WTC11 (cell line): Measurements from ENCODE around the gene MIOX. TPM values are rescaled to one million over a fixed set of nuclear protein-coding genes. Genes with fewer than 3 reads are reported as not detected.

Experiments used
- JAZF1 ChIP-seq: fragments of 250-450 bp; sonication (Bioruptor Pico); IDR thresholded peaks from 2 replicates; pipeline ENCODE4 v1.9.0; 2021; ENCODE audit warnings: moderate library complexity, mild to moderate bottlenecking, inconsistent platforms
- NFE2L1 ChIP-seq: sonication (generic); formaldehyde crosslinking; IDR thresholded peaks from 2 replicates; pipeline ENCODE4 v1.8.1; 2023; ENCODE audit warnings: missing genetic modification reagents
- RORB ChIP-seq: fragments of 250-450 bp; sonication (Bioruptor Pico); IDR thresholded peaks from 2 replicates; pipeline ENCODE4 v1.9.0; 2021; ENCODE audit warnings: mild to moderate bottlenecking
- total RNA-seq: library from RNA; stranded (reverse); gene quantifications from 3 replicates; pipeline ENCODE4 v1.2.3, GENCODE V29; 2021

Gene MIOX
- total RNA-seq, 1 experiment from 2014 or later, result 0.33 TPM

DNA sequence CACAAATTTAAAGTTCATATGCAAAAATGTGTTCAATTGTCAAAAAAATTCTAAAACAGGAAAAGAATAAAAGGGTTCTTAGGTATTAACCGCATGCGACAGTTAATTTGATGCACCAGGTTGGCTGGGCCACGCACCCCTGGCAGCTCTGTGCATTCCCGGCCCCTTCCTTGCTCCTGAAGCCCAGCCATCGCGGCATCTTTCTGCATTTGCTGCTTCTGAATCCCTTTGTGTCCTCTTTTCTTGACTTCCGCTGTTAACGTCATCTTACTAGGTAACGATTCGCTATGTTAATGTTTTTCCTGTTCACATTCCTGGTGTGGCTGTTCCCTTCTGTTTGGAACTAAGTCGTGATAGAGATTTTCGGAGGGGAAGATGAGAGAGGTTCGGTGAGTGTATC, 51.1 kb downstream of the MIOX start (continued):
- TF ChIP-seq JAZF1 (CRISPR knock-in tag) (no peak), NFE2L1 (CRISPR knock-in tag) (no peak), RORB (CRISPR knock-in tag) (no peak)

Other genes starting within 250 kb of the MIOX start
- gene TUBGCP6, start 241.8 kb upstream of the MIOX start, total RNA-seq, result 36.3 to 45.4 TPM (median 40.8 TPM) in 3 replicates
- gene HDAC10, start 235.6 kb upstream of the MIOX start, total RNA-seq, result 31.9 to 40.9 TPM (median 38.2 TPM) in 3 replicates
- gene MAPK12, start 225.2 kb upstream of the MIOX start, total RNA-seq, result 26.9 to 31.0 TPM (median 28.8 TPM) in 3 replicates
- 1.4 to 2.3 TPM (median 1.9 TPM) in 3 replicates for gene MAPK11, start 216.5 kb upstream of the MIOX start, total RNA-seq
- gene PLXNB2, start 179.2 kb upstream of the MIOX start, total RNA-seq, result 110 to 113 TPM (median 111 TPM) in 3 replicates
- 2.3 to 2.7 TPM (median 2.5 TPM) in 3 replicates for gene DENND6B, start 159.8 kb upstream of the MIOX start, total RNA-seq
- 41.5 to 47.8 TPM (median 46.7 TPM) in 3 replicates for gene PPP6R2, start 143.5 kb upstream of the MIOX start, total RNA-seq
- 87.1 to 108 TPM (median 91.5 TPM) in 3 replicates for gene SBF1, start 11.8 kb upstream of the MIOX start, total RNA-seq
- 6.3 to 10.9 TPM (median 7.6 TPM) in 3 replicates for gene ADM2, start 5.3 kb upstream of the MIOX start, total RNA-seq
- gene LMF2, start 20.8 kb downstream of the MIOX start, total RNA-seq, result 38.1 to 43.7 TPM (median 39.8 TPM) in 3 replicates
- gene NCAPH2, start 21.4 kb downstream of the MIOX start, total RNA-seq, result 69.8 to 78.4 TPM (median 70.3 TPM) in 3 replicates
- 1.5 to 5.5 TPM in 2 of 3 replicates, not detected in the other for gene SCO2, start 38.7 kb downstream of the MIOX start, total RNA-seq
- 1.2 to 1.8 TPM (median 1.5 TPM) in 3 replicates for gene TYMP, start 43.2 kb downstream of the MIOX start, total RNA-seq
- not detected in 3 replicates for gene KLHDC7B, start 59.0 kb downstream of the MIOX start, total RNA-seq
- gene SYCE3, start 76.1 kb downstream of the MIOX start, total RNA-seq, result 0.46 to 0.89 TPM (median 0.85 TPM) in 3 replicates
- 33.7 to 47.8 TPM (median 47.4 TPM) in 3 replicates for gene CPT1B, start 91.6 kb downstream of the MIOX start, total RNA-seq
- 75.4 to 80.0 TPM (median 76.1 TPM) in 3 replicates for gene CHKB, start 96.0 kb downstream of the MIOX start, total RNA-seq
- gene MAPK8IP2, start 113.9 kb downstream of the MIOX start, total RNA-seq, result 1.8 to 4.9 TPM (median 1.9 TPM) in 3 replicates
- 17.7 to 18.8 TPM (median 17.8 TPM) in 3 replicates for gene ARSA, start 141.3 kb downstream of the MIOX start, total RNA-seq
- 9.6 to 10.5 TPM (median 9.7 TPM) in 3 replicates for gene SHANK3, start 186.0 kb downstream of the MIOX start, total RNA-seq